SH-SY5Y (cell line): ENCODE data around the gene TRIM17.

Source experiments
- GATA2 ChIP-seq: IDR thresholded peaks from 2 replicates; pipeline ENCODE4 v1.6.1; 2011; ENCODE audit warnings: mild to moderate bottlenecking, low read depth, low read length
- GATA3 ChIP-seq: IDR thresholded peaks from 2 replicates; pipeline ENCODE4 v1.6.1; 2011; ENCODE audit warnings: low read depth, mild to moderate bottlenecking, low read length, moderate library complexity

TRIM17 gene, protein sequence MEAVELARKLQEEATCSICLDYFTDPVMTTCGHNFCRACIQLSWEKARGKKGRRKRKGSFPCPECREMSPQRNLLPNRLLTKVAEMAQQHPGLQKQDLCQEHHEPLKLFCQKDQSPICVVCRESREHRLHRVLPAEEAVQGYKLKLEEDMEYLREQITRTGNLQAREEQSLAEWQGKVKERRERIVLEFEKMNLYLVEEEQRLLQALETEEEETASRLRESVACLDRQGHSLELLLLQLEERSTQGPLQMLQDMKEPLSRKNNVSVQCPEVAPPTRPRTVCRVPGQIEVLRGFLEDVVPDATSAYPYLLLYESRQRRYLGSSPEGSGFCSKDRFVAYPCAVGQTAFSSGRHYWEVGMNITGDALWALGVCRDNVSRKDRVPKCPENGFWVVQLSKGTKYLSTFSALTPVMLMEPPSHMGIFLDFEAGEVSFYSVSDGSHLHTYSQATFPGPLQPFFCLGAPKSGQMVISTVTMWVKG

DNA sequence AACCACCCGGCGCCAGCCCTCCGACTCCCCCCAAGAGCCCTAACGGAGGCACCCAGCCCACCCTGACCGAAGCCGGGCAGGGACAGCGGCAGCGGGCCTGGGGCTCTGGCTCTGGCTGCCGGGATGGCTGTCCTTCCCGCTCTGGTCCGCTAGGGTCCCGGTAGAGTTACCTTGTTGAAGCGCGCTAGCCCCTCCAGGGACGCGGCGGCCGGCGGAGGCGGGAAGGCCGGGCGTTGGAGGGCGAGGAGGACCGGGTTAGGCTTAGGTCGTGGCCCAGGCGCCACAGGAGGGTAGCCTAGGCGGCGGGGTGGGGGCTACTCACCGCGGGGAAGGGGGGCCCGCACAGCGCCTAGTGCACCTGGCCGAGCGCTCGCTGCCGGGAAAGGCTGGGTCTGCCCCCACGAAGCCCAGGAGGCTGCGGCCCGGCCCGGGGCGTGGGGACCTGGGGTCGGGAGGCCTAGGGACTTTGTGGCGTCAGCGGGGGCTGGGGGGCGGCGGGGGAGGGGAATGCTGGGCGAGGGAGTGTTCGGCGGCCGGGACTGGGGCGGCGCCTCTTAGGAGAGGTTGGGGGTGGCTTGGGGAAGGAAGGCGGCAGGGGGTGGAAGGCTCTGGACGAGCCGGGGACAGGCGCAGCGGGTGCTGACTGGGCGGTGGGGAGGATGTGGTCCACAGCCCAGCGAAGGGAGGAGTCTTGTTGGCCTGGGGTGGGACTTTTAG is at the start of gene TRIM17:
TSS of gene TRIM17 (minus strand) at position 645 of the 717 bp plus-strand sequence. CDS start 1,789 bp downstream, outside the sequence.
- no peak for TF ChIP-seq GATA3
- no peak for TF ChIP-seq GATA2

DNA sequence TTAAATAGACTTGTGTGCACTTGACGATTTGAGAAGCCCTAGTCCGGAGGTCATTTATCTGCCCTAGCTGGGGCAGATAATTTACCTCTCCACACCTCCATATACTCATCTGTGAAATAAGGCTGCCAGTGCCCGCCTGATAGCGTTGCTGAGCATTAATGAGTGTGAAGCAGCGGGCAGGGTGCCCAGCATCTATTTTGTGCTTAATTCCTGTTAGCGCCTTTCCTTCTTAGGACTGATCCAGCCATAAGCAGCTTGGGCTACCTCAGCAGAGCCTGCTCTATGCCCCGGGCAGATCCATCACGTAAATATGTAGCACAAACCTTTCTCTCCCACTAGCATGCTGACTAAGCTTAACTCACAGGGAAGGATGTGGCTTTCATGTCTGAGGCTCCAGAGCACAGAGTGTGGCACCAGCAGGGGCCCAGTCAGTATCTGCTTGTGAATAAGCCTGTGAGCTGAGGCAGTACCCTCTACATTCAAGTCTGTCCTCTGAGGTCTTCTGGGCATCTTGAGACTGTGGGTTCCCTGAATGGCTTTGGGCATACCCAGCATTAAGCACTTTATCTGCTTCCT is 49.0 kb upstream of the TRIM17 start:
- TF ChIP-seq GATA2 (no peak), GATA3 (no peak)

DNA sequence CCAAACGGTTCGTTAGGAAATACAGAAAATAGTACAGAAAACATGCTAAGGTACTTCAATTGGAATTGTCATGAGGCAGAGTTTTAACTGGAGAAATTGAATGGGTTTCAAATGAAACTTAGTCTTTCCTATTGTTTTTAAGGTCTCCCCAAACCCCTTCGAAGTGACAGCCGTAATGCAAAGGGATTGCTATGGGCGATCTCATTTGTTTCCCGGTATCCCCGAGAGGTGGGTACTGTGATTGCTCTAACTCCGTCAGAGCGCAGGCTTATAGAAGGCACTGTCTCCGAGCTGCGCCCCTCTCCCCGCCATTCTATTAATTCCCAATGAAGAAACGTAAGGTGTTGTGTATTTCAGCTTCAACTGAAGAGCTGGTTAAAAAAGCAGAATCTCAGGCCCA is 48.5 kb upstream of the TRIM17 start:
- TF ChIP-seq GATA3 (no peak), GATA2 (no peak)

DNA sequence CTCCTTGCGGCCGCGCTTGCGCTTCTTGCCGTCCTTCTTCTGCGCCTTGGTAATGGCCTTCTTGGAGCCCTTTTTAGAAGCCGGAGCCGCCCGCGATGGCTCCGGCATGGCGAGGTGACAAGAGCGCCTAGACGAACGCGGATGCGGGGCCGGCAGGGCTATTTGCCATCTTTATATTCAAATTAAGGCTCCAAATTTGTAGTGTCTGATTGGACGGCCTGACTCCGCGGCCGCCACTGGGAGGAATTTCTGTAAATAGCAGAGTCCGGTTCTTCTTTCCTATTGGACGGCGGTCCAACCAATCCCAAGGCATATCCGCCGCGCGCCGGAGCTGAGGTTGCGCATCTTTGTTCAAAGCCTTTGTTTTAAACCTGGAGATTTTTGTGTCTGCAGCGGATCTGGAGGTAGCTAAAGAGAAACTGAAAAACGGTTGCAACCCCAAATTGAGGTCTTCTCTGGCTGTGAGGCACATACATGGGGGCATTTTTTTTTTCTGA is 47.9 kb upstream of the TRIM17 start:
- TF ChIP-seq GATA3 (no peak), GATA2 (no peak)

DNA sequence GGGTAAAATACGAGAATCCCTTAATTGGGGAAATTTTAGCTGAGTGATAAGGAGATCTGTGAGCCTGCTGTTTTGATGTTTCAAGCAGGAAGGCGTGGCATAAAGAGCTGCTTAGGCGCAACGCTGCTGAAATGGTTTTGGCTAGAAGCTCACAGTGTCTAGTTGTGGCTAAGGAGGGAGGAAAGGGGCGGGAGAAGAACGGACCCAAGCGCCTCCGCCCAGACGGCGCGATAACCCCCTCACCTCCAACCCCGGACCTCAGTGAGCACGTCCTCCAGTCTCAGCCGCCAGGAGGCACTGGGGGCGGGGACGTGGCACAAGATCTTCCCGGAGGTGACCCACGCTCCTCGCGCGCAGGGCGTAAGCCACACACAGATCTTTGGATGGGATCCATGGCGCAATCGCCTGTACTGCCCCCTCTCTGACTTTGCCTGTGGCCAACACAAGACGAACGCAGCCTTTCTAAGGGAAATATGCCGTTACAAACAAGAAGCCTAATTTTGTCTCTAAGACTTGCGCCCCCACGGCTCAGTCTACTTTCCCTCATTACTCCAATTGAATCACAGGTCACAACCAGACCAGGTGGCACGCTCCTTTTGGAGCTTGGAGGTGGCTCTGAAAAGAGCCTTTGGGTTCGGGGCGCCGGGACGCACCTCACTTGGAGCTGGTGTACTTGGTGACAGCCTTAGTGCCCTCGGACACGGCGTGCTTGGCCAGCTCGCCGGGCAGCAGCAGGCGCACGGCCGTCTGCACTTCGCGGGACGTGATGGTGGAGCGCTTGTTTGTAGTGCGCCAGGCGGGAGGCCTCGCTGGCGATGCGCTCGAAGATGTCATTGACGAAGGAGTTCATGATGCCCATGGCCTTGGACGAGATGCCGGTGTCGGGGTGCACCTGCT is 47.1 kb upstream of the TRIM17 start:
- no peak for TF ChIP-seq GATA3
- TF ChIP-seq GATA2 = peak; percentile 12; the same call in 1 of the 2 replicates

DNA sequence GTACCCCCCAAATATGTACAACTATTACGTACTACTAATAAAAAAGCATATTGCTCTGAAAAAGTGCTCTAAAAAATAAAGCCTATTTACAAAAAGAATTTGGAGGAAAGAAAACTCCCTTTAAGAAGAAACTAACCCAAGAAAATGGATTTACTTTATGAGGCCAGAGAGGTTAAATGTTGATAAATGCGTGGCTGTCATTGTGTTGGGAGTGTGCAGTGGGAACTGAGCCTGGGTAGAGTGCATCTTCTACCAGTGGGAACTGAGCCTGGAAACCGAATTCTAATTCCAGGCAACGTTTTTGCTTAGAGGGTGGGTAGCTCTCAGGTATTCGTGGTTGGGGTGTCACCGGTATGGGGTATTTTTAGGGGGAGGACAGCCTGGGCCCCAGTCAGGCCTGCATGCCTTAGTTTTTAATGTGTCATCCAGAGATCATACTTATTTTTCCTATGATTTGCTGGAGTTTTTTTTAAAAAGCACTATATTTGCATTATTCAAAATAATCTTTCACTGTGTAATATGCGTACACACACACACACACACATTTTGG is 46.4 kb upstream of the TRIM17 start:
- no peak for TF ChIP-seq GATA2

DNA sequence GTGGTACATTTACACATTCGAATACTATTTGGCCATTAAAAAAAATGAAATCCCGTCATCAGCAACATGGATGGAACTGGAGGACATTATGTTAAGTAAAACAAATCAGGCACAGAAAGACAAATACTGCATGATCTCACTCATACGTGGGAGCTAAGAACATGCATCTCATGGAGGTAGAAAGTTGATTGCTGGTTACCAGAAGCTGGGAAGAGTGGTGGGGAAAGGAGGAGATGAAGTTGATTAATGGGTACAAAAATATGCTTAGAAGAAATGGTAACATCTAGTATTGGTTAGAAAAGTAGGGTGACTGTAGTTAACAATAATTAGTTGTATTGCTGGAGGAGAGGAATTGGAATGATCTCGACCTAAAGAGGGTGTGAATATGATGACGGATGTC is 45.9 kb upstream of the TRIM17 start:
- TF ChIP-seq GATA2 = no peak
- TF ChIP-seq GATA3 = no peak

DNA sequence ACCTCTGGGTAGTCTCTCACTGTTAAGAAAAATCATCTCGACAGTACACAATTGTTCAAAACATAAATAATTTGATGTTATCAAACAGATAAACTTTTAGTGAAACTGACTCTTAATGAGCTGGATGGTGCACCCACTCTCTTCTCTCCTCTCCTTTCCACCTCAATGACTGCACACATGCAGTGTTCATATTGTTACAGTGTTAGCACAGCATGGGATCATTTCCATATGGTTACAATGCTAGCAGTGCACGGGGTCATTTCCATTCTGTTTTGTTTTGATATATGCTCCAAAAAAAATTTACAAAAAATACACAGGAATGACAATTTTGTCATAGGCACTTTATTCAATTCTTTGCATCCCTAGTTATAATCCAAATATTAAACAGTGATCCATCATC is 44.2 kb upstream of the TRIM17 start:
- TF ChIP-seq GATA3 = no peak
- TF ChIP-seq GATA2 = no peak

DNA sequence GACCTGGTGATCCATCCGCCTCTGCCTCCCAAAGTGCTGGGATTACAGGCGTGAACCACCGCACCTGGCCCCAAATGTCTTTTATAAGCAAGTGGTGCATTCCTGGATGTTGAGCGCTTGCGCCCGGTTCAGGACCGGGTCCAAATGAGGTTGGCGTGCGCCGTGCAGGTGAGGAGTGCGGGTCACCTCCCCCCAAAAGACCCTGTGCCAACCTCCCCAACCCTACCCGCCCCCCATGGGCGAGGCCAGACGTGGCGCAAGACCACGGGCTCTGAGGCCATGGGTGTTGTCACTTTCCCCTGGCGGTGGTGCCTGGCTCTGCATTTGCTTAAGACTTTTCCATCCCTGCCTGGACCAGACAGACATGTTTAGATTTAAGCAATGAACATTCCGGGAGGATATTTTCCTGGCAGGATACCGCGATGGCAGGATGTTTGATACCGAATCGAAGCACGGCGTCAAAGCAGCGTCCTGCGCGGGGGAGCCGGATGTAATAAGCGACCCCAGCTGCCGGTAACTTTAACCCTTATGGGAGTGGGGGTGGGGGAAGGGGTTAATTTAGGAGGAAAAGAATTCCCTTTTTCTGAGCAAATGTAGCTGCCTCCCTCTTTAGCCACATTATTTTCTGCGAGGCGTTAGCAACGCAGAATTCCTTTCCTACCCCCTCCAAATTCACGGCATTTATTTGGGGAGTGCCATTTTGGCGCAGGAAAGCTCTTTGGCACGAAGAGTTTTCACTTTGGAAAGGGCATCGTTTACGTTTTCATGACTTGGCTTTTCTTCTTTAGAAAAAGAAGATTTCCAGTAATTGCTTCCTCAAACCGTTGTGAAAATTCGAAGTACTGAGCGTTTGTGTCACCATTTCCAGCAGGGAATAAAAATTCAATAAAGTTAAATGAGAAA is 42.7 kb upstream of the TRIM17 start:
- peak; percentile 23; the same call in 1 of the 2 replicates for TF ChIP-seq GATA2
- no peak for TF ChIP-seq GATA3

DNA sequence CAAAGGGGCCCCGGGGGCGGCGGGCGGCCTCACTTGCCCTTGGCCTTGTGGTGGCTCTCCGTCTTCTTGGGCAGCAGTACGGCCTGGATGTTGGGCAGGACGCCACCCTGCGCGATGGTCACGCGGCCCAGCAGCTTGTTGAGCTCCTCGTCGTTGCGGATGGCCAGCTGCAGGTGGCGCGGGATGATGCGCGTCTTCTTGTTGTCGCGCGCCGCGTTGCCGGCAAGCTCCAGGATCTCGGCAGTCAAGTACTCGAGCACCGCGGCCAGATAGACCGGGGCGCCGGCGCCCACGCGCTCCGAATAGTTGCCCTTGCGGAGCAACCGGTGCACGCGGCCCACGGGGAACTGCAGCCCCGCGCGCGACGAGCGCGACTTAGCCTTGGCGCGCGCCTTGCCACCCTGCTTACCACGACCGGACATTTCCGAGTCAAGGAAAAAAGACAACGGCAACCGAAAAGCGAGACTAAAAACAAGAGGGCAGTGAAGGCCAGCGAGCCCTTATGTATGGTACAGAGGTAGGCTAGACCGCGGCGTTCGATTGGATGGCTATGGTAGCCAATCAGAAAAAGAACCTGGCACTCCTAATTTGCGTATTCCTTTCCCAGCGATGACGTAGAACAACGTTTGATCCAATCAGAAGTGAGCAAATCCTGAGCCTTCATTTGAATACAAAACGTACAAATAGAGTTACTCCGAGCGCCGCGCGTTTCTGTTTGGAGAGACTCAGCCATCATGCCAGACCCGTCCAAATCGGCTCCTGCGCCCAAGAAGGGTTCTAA is 40.9 kb upstream of the TRIM17 start:
- TF ChIP-seq GATA2 = no peak

DNA sequence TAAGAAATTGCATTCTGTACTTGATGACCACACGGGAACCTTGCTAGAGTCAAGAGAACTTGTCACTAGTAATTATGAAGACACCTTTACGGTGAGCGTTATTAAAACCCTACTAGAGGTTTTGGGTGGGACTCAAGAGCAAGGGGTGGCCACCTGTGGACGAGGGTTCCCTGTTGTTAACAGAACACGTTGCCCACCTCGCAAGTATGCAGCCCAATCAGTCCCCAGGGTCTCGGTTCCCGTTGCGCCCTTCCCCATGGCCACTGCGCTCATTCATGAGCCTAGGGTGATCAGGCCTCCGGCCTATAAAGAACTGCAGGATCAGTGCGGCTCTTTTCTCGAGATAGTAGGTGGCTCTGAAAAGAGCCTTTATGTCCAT is 40.3 kb upstream of the TRIM17 start:
- TF ChIP-seq GATA3 (no peak), GATA2 (no peak)
